ENCODE results near the gene PCDHGA8.
"Not testable (repeated sequence)": the region's sequence is repeated elsewhere in the genome, so short reads cannot be mapped to it uniquely, and the experiment has no call there.

The PCDHGA8 gene

DNA sequence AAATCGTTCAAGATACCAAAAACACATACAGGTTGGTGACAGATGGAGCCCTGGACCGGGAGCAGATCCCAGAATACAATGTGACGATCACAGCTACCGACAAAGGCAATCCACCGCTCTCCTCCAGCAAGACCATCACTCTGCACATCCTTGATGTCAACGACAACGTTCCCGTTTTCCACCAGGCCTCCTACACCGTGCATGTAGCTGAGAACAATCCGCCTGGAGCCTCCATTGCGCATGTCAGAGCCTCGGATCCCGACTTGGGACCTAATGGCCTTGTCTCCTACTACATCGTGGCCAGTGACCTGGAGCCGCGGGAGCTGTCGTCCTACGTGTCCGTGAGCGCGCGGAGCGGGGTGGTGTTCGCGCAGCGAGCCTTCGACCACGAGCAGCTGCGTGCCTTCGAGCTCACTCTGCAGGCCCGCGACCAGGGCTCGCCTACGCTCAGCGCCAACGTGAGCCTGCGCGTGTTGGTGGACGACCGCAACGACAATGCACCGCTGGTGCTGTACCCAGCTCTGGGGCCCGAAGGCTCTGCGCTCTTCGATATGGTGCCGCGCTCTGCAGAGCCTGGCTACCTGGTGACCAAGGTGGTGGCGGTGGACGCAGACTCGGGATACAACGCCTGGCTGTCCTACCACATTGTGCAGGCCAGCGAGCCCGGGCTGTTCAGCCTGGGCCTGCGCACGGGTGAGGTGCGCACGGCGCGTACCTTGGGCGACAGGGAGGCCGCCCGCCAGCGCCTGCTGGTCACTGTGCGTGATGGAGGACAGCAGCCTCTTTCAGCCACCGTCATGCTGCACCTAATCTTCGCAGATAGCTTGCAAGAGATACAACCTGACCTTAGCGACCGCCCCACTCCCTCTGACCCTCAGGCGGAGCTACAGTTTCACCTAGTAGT lies 20.6 kb upstream of the PCDHGA8 start:
- DNase-seq (ENCODE audit: low read depth): no peak

DNA sequence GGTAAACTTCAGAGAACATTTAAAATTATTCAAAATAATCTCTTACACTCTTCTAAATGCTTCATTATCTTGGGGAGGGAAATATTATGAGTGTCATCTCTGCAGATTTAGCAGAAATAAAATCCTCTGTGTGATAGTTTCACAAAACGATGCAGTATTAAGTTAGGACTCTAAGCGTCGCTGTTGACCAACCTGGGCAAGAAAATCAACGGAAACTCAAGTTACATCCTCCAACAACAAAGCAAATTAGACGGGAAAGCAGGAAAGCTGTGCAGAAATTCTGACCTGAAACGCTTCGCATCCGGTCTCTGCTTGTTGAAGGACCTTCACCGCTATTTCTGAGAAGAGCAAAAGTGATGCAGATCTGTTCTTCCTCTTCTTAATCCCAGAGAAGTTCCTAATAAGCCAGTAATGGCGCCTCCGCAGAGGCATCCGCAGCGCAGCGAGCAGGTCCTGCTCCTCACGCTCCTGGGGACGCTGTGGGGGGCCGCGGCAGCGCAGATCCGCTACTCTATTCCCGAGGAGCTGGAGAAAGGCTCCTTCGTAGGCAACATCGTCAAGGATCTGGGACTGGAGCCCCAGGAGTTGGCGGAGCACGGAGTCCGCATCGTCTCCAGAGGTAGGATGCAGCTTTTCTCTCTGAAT lies 18.6 kb upstream of the PCDHGA8 start, which contains the start of gene PCDHGA6:
Gene PCDHGA6 (plus strand): TSS at position 219 of the 645 bp plus-strand sequence. CDS start 193 bp downstream, at position 412.
- DNase-seq (ENCODE audit: low read depth): no peak

DNA sequence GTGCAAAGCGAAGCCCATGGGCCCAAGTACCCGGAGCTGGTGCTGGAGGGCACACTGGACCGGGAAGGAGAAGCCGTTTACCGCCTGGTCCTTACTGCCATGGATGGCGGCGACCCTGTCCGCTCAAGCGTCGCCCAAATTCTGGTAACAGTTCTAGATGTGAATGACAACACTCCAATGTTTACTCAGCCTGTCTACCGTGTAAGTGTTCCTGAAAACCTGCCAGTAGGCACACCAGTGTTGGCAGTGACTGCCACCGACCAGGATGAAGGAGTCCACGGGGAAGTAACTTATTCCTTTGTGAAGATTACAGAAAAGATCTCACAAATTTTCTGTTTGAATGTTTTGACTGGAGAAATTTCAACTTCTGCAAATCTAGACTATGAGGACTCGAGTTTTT lies 17.8 kb upstream of the PCDHGA8 start:
- DNase-seq (ENCODE audit: low read depth): no peak

DNA sequence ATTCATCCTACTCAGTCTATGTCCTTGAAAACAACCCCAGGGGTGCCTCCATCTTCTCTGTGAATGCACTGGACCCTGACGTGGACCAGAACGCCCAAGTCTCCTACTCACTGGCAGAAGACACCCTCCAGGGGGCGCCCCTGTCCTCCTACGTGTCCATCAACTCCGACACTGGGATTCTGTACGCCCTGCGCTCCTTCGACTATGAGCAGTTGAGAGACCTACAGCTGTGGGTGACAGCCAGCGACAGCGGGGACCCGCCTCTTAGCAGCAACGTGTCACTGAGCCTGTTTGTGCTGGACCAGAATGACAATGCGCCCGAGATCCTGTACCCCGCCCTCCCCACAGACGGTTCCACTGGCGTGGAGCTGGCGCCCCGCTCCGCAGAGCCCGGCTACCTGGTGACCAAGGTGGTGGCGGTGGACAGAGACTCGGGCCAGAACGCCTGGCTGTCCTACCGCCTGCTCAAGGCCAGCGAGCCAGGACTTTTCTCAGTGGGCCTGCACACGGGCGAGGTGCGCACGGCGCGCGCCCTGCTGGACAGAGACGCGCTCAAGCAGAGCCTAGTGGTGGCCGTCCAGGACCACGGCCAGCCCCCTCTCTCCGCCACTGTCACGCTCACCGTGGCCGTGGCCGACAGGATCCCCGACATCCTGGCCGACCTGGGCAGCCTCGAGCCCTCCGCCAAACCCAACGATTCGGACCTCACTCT lies 16.8 kb upstream of the PCDHGA8 start:
- not testable (repeated sequence) for DNase-seq (ENCODE audit: low read depth)

DNA sequence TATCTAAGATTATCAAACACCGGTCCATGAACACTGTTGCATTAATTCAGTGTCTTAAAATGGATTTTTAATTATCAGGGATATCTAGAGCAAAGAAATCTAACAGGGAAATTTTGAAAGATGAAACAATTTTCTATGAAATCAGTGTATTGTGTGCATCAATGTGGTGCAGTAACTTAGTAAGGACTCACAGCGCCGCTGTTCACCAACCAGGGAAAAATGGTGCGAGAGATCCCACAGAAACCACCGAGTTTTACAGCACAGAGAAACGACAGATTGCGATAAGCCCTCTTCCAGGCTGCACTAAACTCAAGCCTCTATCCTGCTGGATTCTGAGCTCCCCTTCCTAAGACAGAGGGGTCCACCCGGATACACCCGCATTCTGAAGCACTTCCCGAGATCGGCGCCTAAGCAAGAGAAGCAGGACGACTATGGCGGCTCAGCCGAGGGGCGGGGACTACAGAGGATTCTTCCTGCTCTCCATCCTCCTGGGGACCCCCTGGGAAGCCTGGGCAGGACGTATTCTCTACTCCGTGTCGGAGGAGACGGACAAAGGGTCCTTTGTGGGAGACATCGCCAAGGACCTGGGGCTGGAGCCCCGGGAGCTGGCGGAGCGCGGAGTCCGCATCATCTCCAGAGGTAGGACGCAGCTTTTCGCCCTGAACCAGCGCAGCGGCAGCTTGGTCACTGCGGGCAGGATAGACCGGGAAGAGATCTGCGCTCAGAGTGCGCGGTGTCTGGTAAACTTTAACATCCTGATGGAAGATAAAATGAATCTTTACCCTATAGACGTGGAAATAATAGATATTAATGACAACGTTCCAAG lies 9.8 kb upstream of the PCDHGA8 start, which contains the start of gene PCDHGA7:
Gene PCDHGA7 (plus strand): TSS at position 274 of the 826 bp plus-strand sequence. CDS start 158 bp downstream, at position 432.
- DNase-seq (ENCODE audit: low read depth): no peak

DNA sequence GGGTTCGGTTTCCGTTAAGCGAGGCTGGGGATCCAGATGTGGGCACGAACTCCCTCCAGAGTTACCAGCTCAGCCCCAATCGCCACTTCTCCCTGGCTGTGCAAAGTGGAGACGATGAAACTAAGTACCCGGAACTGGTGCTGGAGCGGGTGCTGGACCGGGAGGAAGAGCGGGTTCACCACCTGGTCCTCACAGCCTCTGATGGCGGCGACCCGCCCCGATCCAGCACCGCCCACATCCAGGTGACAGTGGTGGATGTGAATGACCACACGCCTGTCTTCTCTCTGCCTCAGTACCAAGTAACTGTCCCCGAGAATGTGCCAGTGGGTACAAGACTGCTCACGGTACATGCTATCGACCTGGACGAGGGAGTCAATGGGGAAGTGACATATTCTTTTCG lies 9.1 kb upstream of the PCDHGA8 start:
- DNase-seq (ENCODE audit: low read depth): no peak

DNA sequence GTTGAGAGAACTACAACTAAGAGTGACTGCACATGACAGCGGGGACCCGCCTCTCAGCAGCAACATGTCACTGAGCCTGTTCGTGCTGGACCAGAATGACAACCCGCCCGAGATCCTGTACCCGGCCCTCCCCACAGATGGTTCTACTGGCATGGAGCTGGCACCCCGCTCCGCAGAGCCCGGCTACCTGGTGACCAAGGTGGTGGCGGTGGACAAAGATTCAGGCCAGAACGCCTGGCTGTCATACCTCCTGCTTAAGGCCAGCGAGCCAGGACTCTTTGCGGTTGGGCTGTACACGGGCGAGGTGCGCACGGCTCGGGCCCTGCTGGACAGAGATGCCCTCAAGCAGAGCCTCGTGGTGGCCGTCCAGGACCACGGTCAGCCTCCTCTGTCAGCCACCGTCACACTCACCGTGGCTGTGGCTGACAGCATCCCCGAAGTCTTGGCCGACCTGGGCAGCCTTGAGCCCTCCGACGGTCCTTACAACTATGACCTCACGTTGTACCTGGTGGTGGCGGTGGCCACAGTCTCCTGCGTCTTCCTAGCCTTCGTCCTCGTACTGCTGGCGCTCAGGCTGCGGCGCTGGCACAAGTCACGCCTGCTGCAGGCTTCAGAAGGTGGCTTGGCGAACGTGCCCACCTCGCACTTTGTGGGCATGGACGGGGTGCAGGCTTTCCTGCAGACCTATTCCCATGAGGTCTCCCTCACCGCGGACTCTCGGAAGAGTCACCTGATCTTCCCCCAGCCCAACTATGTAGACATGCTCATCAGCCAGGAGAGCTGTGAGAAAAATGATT lies 7.8 kb upstream of the PCDHGA8 start:
- DNase-seq (ENCODE audit: low read depth): no peak

DNA sequence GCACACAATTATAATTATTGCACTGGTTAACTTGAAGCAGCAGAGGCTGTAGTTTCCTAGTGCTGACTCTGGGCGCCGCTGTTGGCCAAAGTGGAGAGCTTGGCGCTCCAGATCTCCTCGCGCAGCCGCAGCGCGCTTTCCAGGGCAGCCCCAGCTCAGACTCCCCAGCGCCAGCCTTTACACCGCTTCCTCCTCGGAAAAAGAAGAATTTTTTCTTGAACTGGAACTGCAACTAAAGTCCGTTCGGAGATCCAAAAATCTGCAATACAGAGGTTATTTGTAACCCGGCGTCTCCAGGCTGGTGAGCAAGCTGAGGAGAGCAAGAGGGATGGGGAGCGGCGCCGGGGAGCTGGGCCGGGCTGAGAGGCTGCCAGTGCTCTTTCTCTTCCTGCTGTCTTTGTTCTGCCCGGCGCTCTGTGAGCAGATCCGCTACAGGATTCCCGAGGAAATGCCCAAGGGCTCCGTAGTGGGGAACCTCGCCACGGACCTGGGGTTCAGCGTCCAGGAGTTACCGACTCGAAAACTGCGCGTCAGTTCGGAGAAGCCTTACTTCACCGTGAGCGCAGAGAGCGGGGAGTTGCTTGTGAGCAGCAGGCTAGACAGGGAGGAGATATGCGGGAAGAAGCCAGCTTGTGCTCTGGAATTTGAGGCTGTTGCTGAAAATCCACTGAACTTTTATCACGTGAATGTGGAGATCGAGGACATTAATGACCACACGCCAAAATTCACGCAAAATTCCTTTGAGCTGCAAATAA lies 4.7 kb upstream of the PCDHGA8 start, which contains the start of gene PCDHGB4:
Gene PCDHGB4 (plus strand): TSS at position 142 of the 755 bp plus-strand sequence. CDS start 187 bp downstream, at position 329.
- DNase-seq (ENCODE audit: low read depth): not testable (repeated sequence)

DNA sequence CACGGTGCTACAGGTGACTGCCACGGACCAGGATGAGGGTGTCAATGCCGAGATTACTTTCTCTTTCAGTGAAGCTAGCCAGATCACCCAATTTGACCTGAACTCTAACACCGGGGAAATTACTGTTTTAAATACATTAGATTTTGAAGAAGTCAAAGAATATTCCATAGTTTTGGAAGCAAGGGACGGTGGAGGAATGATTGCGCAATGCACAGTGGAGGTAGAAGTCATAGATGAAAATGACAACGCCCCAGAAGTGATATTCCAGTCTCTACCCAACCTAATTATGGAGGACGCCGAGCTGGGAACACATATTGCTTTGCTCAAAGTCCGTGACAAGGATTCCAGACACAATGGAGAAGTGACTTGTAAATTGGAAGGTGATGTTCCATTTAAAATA lies 3.8 kb upstream of the PCDHGA8 start:
- no peak for DNase-seq (ENCODE audit: low read depth)

DNA sequence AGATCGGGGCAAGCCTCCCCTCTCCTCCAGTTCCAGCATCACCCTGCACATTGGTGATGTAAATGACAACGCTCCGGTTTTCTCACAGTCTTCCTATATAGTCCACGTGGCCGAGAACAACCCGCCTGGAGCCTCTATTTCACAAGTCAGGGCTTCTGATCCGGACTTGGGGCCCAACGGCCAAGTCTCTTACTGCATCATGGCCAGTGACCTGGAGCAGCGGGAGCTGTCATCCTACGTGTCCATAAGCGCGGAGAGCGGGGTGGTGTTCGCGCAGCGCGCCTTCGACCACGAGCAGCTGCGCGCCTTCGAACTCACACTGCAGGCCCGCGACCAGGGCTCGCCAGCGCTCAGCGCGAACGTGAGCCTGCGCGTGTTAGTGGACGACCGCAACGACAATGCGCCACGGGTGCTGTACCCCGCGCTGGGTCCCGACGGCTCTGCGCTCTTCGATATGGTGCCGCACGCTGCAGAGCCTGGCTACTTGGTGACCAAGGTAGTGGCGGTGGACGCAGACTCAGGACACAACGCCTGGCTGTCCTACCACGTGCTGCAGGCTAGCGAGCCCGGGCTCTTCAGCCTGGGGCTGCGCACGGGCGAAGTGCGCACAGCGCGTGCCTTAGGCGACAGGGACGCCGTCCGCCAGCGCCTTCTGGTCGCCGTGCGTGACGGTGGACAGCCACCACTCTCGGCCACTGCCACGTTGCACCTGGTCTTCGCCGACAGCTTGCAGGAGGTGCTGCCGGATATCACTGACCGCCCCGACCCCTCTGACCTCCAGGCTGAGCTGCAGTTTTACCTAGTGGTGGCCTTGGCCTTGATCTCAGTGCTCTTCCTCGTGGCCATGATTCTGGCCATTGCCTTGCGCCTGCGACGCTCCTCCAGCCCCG lies 3.0 kb upstream of the PCDHGA8 start:
- DNase-seq (ENCODE audit: low read depth): no peak

DNA sequence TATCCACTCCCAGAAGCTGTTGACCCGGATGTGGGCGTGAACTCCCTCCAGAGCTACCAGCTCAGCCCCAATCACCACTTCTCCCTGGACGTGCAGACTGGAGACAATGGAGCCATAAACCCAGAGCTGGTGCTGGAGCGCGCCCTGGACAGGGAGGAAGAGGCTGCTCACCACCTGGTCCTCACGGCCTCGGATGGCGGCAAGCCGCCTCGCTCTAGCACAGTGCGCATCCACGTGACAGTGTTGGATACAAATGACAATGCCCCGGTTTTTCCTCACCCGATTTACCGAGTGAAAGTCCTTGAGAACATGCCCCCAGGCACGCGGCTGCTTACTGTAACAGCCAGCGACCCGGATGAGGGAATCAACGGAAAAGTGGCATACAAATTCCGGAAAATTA lies 834 bp downstream of the PCDHGA8 start:
- no peak for DNase-seq (ENCODE audit: low read depth)

DNA sequence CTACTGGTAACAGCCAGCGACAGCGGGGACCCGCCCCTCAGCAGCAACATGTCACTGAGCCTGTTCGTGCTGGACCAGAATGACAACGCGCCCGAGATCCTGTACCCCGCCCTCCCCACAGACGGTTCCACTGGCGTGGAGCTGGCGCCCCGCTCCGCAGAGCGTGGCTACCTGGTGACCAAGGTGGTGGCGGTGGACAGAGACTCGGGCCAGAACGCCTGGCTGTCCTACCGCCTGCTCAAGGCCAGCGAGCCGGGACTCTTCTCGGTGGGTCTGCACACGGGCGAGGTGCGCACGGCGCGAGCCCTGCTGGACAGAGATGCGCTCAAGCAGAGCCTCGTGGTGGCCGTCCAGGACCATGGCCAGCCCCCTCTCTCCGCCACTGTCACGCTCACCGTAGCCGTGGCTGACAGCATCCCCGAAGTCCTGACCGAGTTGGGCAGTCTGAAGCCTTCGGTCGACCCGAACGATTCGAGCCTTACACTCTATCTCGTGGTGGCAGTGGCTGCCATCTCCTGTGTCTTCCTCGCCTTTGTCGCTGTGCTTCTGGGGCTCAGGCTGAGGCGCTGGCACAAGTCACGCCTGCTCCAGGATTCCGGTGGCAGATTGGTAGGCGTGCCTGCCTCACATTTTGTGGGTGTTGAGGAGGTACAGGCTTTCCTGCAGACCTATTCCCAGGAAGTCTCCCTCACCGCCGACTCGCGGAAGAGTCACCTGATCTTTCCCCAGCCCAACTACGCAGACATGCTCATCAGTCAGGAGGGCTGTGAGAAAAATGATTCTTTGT lies 2.2 kb downstream of the PCDHGA8 start:
- not testable (repeated sequence) for DNase-seq (ENCODE audit: low read depth)

DNA sequence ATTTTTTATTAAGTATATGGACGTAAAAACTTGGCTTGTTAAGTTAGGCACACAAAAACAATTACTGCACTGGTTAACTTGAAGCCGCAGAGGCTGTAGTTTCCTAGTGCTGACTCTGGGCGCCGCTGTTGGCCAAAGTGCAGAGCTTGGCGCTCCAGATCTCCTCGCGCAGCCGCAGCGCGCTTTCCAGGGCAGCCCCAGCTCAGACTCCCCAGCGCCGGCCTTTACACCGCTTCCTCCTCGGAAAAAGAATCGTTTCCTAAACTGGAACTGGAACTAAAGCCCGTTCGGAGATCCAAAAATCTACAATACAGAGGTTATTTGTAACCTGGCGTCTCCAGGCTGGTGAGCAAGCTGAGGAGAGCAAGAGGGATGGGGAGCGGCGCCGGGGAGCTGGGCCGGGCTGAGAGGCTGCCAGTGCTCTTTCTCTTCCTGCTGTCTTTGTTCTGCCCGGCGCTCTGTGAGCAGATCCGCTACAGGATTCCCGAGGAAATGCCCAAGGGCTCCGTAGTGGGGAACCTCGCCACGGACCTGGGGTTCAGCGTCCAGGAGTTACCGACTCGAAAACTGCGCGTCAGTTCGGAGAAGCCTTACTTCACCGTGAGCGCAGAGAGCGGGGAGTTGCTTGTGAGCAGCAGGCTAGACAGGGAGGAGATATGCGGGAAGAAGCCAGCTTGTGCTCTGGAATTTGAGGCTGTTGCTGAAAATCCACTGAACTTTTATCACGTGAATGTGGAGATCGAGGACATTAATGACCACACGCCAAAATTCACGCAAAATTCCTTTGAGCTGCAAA lies 5.5 kb downstream of the PCDHGA8 start, which contains the start of gene PCDHGB5:
Gene PCDHGB5 (plus strand): TSS at position 192 of the 796 bp plus-strand sequence. CDS start 181 bp downstream, at position 373.
- not testable (repeated sequence) for DNase-seq (ENCODE audit: low read depth)

DNA sequence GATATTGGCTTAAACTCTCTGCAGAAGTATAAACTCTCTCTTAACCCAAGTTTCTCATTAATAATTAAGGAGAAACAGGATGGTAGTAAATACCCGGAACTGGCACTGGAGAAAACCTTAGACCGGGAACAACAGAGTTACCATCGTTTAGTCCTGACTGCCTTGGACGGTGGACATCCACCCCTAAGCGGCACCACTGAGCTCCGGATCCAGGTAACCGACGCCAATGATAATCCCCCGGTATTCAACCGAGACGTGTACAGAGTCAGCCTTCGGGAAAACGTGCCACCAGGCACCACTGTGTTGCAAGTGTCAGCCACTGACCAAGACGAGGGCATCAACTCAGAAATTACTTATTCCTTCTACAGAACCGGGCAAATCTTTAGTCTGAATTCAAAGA lies 6.2 kb downstream of the PCDHGA8 start:
- no peak for DNase-seq (ENCODE audit: low read depth)

DNA sequence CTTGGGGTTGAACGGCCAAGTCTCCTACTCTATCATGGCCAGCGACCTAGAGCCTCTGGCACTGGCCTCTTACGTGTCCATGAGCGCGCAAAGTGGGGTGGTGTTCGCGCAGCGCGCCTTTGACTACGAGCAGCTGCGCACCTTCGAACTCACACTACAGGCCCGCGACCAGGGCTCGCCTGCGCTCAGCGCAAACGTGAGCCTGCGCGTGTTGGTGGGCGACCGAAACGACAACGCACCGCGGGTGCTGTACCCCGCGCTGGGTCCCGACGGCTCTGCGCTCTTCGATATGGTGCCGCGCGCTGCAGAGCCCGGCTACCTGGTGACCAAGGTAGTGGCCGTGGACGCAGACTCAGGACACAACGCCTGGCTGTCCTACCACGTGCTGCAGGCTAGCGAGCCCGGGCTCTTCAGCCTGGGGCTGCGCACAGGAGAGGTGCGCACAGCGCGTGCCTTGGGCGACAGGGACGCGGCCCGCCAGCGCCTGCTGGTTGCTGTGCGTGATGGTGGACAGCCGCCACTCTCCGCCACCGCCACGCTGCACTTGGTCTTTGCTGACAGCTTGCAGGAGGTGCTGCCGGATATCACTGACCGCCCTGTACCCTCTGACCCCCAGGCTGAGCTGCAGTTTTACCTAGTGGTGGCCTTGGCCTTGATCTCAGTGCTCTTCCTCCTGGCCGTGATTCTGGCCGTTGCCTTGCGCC lies 7.3 kb downstream of the PCDHGA8 start:
- DNase-seq (ENCODE audit: low read depth): no peak

DNA sequence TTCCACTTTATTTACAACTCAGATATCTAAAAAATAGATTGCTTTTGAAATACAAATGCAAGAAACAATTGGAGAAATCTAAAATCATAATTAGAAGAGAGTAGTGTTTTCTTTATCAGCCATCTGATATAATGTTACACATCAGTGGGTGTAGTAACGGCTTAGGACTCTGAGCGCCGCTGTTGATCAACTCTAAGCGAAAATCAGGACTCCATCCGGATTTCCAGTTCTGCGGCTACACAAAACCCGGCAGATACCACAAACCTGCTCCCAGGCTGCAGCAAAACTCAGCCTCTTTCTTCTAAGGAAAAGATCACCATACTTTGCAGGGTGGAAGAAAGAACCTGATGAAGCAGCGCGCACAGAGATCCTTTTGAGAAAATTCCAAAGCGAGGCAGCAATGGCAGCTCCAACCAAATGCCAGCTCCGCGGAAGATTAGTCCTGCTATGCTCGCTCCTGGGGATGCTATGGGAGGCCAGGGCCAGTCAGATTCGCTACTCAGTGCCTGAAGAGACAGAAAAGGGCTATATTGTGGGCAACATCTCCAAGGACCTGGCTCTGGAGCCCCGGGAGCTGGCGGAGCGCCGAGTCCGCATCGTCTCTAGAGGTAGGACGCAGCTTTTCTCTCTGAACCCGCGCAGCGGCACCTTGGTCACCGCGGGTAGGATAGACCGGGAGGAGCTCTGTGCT lies 10.3 kb downstream of the PCDHGA8 start, which contains the start of gene PCDHGA9:
Gene PCDHGA9 (plus strand): TSS at position 226 of the 691 bp plus-strand sequence. CDS start 175 bp downstream, at position 401.
- DNase-seq (ENCODE audit: low read depth): no peak

All from HS-5 (cell line).